ENCODE data around the gene COL5A1.

DNA sequence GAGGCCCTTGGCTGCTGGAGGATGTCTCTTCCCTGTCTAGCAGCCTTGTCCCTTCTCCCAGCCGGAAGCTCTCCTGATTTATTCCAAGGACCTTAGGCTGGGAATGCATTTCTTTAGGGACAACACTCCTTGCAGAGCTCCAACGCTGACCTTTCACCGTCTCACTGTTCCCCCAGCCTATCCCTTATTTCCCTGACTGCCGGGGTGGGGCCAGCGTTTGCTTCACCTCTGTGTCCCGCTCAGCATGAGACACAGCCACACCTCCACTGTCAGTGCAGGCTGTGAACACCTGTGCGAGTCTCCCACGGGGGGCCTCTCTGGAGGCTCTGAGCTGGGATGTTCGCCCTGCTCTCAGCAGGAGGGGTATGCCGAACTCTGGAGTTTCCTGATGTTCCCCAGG lies 132.8 kb downstream of the COL5A1 start:
- no peak for TF ChIP-seq SUZ12 (IDR thresholded peaks at IDR 0.05; ENCODE audit: extremely low read depth, insufficient read depth, insufficient read length)
- no peak for TF ChIP-seq YY1 (IDR thresholded peaks at IDR 0.05; ENCODE audit: insufficient read depth, insufficient read length)
